HG03159 (cell line): ENCODE data around the gene AKT3.

ENCODE experiments used
- ATAC-seq: cut with Tn5 transposase; IDR thresholded peaks from one replicate; pipeline ENCODE4 v1.9.1; 2021; ENCODE audit warnings: mild to moderate bottlenecking, moderate library complexity; ENCODE audit not compliant: unreplicated experiment

AKT3 gene

GRCh38 chr1:243564814-243565213 is 285.2 kb downstream of the AKT3 start:
- ATAC-seq, result no peak

GRCh38 chr1:243563732-243564131 is 286.3 kb downstream of the AKT3 start:
- ATAC-seq, result no peak

GRCh38 chr1:243562473-243562872 is 287.6 kb downstream of the AKT3 start:
- no peak for ATAC-seq

GRCh38 chr1:243561588-243562319 is 288.3 kb downstream of the AKT3 start:
- ATAC-seq, result no peak

- no peak for ATAC-seq
These were observed 290.4 kb downstream of the AKT3 start for GRCh38 chr1:243559575-243560162.

GRCh38 chr1:243558576-243558975 is 291.5 kb downstream of the AKT3 start:
- ATAC-seq, result no peak

GRCh38 chr1:243557866-243558265 is 292.2 kb downstream of the AKT3 start:
- ATAC-seq, result no peak

GRCh38 chr1:243554686-243555085 is 295.4 kb downstream of the AKT3 start:
- ATAC-seq, result no peak

- no peak for ATAC-seq
These were observed 297.0 kb downstream of the AKT3 start for GRCh38 chr1:243553090-243553489.

GRCh38 chr1:243550276-243550675 is 299.8 kb downstream of the AKT3 start:
- ATAC-seq, result no peak

GRCh38 chr1:243549791-243550190 is 300.3 kb downstream of the AKT3 start:
- ATAC-seq, result no peak

GRCh38 chr1:243549108-243549507 is 300.9 kb downstream of the AKT3 start:
- no peak for ATAC-seq

- ATAC-seq, result no peak
These were observed 301.5 kb downstream of the AKT3 start for GRCh38 chr1:243548516-243548915.

- ATAC-seq, result no peak
These were observed 302.2 kb downstream of the AKT3 start for GRCh38 chr1:243547891-243548290.

- ATAC-seq, result no peak
These were observed 303.6 kb downstream of the AKT3 start for GRCh38 chr1:243546457-243546856.

- no peak for ATAC-seq
These were observed 306.5 kb downstream of the AKT3 start for GRCh38 chr1:243543501-243543900.

- no peak for ATAC-seq
These were observed 307.2 kb downstream of the AKT3 start for GRCh38 chr1:243542739-243543415.

GRCh38 chr1:243539636-243540035 is 310.4 kb downstream of the AKT3 start:
- ATAC-seq, result no peak

GRCh38 chr1:243535014-243535413 is 315.0 kb downstream of the AKT3 start:
- ATAC-seq, result no peak

GRCh38 chr1:243529512-243529911 is 320.5 kb downstream of the AKT3 start:
- no peak for ATAC-seq

GRCh38 chr1:243528459-243529121 is 321.5 kb downstream of the AKT3 start:
- no peak for ATAC-seq

- ATAC-seq, result no peak
These were observed 323.9 kb downstream of the AKT3 start for GRCh38 chr1:243526180-243526579.
